OCI-LY3 (cell line): Measurements from ENCODE around the gene GALNT10.

Source experiments
- H2AFZ ChIP-seq: fragments of 200-600, 300-600 bp; shearing (Covaris generic); 2 replicates; pipeline ENCODE4 v1.6.0; 2014; ENCODE audit warnings: antibody characterized with exemption, low read depth, low read length
- H3K27ac ChIP-seq: fragments of 200-600, 300-600 bp; sonication (generic); 2 replicates; pipeline ENCODE4 v1.5.1; 2014; ENCODE audit warnings: mild to moderate bottlenecking, low read length, moderate library complexity, mixed read lengths
- H3K27me3 ChIP-seq: fragments of 200-600, 300-600 bp; sonication (generic); 2 replicates; pipeline ENCODE4 v1.6.1; 2014; ENCODE audit warnings: low read depth, low read length, mixed read lengths
- H3K36me3 ChIP-seq: fragments of 200-600, 300-600 bp; sonication (generic); replicated peaks from 2 replicates; pipeline ENCODE3; 2014; ENCODE audit warnings: low read depth, low read length, mixed read lengths
- H3K4me1 ChIP-seq: fragments of 300-600, 200-600 bp; sonication (generic); 2 replicates; pipeline ENCODE4 v1.6.1; 2014; ENCODE audit warnings: low read length, mixed read lengths
- H3K4me2 ChIP-seq: fragments of 200-600, 300-600 bp; sonication (generic); 2 replicates; pipeline ENCODE4 v1.6.1; 2014; ENCODE audit warnings: low read length, mixed read lengths
- H3K4me3 ChIP-seq: fragments of 300-600, 200-600 bp; sonication (generic); 2 replicates; pipeline ENCODE4 v1.5.1; 2014; ENCODE audit warnings: antibody characterized with exemption, mild to moderate bottlenecking, low read length, moderate library complexity
- H3K79me2 ChIP-seq: fragments of 300-600, 200-600 bp; shearing (Covaris generic); 2 replicates; pipeline ENCODE4 v1.6.1; 2014; ENCODE audit warnings: mild to moderate bottlenecking, low read length, mixed read lengths
- H3K9ac ChIP-seq: fragments of 300-600, 200-600 bp; shearing (Covaris generic); 2 replicates; pipeline ENCODE4 v1.6.0; 2014; ENCODE audit warnings: mild to moderate bottlenecking, low read length, moderate library complexity
- H3K9me3 ChIP-seq: fragments of 200-600, 300-600 bp; shearing (Covaris generic); 2 replicates; pipeline ENCODE4 v1.6.1; 2014; ENCODE audit warnings: low read length, mixed read lengths; ENCODE audit not compliant: insufficient read depth
- H4K20me1 ChIP-seq: fragments of 200-600, 300-600 bp; sonication (generic); 2 replicates; pipeline ENCODE4 v1.6.1; 2016; ENCODE audit warnings: low read length, mixed read lengths; ENCODE audit not compliant: insufficient read depth
- CTCF ChIP-seq: fragments of 200-600, 300-600 bp; sonication (generic); IDR thresholded peaks from 2 replicates; pipeline ENCODE4 v1.5.1; 2014; ENCODE audit warnings: antibody characterized with exemption, low read length, low read depth
- EZH2phosphoT487 ChIP-seq: fragments of 200-600 bp; shearing (Covaris generic); IDR thresholded peaks from 2 replicates; pipeline ENCODE4 v1.6.1; 2018; ENCODE audit warnings: antibody characterized with exemption, mixed run types, low read depth

Gene GALNT10

GRCh38 chr5:154191467-154192261 is 1.1 kb downstream of the GALNT10 start:
- H3K27me3 ChIP-seq: peaks cover 4% of the 10 kb centered on the region; the same call in 1 of the 2 replicates
- no peak overlapping the region for H3K27ac ChIP-seq
- TF ChIP-seq EZH2phosphoT487 (no peak), CTCF (no peak)
- H3K4me1 ChIP-seq: peaks cover 10% of the 10 kb centered on the region
- H3K9ac ChIP-seq: no peak overlapping the region
- H3K36me3 ChIP-seq: no peaks in the 10 kb centered on the region
- no peaks in the 10 kb centered on the region for H3K9me3 ChIP-seq
- peaks cover 6% of the 10 kb centered on the region; the same call in 1 of the 2 replicates for H3K79me2 ChIP-seq
- no peaks in the 10 kb centered on the region for H4K20me1 ChIP-seq
- peak overlapping the region; percentile 96 for H3K4me3 ChIP-seq
- no peak overlapping the region for H2AFZ ChIP-seq
- peak overlapping the region; percentile 95 for H3K4me2 ChIP-seq

DNA sequence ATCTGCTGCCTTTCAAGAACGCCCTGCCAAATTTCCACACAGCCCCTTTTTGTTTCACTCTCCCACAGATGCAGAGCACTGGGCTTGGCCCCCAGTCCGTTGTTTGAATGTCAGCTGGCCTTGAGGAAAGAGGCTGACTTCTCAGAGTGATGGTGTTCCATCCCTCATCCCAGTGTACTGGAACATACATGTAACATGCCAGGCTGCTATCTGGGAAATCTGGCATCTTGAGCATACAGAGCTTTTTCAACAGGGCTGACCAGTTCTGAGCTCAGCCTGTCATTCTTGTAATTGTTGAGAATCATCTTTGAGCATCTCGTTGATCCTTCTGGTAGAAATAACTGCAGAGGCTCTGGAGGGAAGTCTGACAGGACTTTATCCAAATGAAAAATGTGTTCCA is 2.8 kb downstream of the GALNT10 start:
- Histone ChIP-seq H3K27ac (no peak overlapping the region), H3K79me2 (peaks cover 6% of the 10 kb centered on the region; the same call in 1 of the 2 replicates), H4K20me1 (no peaks in the 10 kb centered on the region; the same call in 1 of the 2 replicates), H3K4me2 (no peak overlapping the region), H3K9ac (no peak overlapping the region), H3K36me3 (no peaks in the 10 kb centered on the region), H3K4me3 (no peak overlapping the region), H2AFZ (no peak overlapping the region), H3K4me1 (peaks cover 10% of the 10 kb centered on the region), H3K9me3 (no peaks in the 10 kb centered on the region), H3K27me3 (peaks cover 4% of the 10 kb centered on the region; the same call in 1 of the 2 replicates)
- TF ChIP-seq CTCF (no peak), EZH2phosphoT487 (no peak)

DNA sequence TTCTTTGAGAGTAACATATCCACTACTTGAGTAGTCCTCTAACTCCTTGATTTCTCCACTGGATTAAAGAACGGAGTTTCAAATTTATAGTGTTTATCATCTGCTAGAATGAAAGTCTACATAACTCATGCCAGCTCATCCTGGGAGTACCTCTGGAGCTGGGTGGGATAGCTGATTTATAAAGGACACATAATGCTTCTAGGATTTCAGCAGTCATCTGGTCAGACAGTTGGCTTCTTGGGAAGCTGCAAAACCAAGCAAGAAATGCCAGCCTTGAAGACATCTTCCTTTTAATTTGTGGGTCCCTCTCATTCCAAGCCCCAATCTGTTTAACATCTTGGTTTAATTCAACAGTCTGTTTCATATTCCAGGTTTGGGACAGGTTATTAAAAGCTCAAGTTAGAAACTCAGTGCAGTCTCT is 3.2 kb downstream of the GALNT10 start:
- peaks cover 4% of the 10 kb centered on the region; the same call in 1 of the 2 replicates for H3K27me3 ChIP-seq
- H3K9me3 ChIP-seq: no peaks in the 10 kb centered on the region
- no peak overlapping the region for H3K9ac ChIP-seq
- no peak overlapping the region for H2AFZ ChIP-seq
- H3K4me2 ChIP-seq: no peak overlapping the region
- no peak overlapping the region for H3K4me3 ChIP-seq
- H3K27ac ChIP-seq: no peak overlapping the region
- H3K4me1 ChIP-seq: peaks cover 10% of the 10 kb centered on the region
- no peaks in the 10 kb centered on the region; the same call in 1 of the 2 replicates for H4K20me1 ChIP-seq
- no peaks in the 10 kb centered on the region for H3K36me3 ChIP-seq
- TF ChIP-seq CTCF (no peak), EZH2phosphoT487 (no peak)
- peaks cover 6% of the 10 kb centered on the region; the same call in 1 of the 2 replicates for H3K79me2 ChIP-seq
